GM21528 (cell line): ENCODE results near the gene KRTAP10-11.
"Not testable (repeated sequence)": the region's sequence is repeated elsewhere in the genome, so short reads cannot be mapped to it uniquely, and the experiment has no call there.

Source experiments
- ATAC-seq: cut with Tn5 transposase; IDR thresholded peaks from one replicate; pipeline ENCODE4 v1.9.1; 2021; ENCODE audit warnings: mild to moderate bottlenecking, moderate library complexity; ENCODE audit not compliant: unreplicated experiment, low FRiP score

KRTAP10-11 gene

GRCh38 chr21:44646366-44647221 lies at the start of gene KRTAP10-11:
Gene KRTAP10-11 (plus strand): TSS chr21:44646414. CDS start chr21:44646459, 45 bp downstream.
- not testable (repeated sequence) for ATAC-seq

- ATAC-seq = no peak
Measured at GRCh38 chr21:44598061-44598460, 48.2 kb upstream of the KRTAP10-11 start.

GRCh38 chr21:44599264-44600029 lies 46.8 kb upstream of the KRTAP10-11 start:
- ATAC-seq = no peak

GRCh38 chr21:44600118-44600978 lies 45.9 kb upstream of the KRTAP10-11 start, which contains the start of gene KRTAP10-7:
Gene KRTAP10-7 (plus strand): TSS chr21:44600597. CDS start chr21:44600622, 25 bp downstream.
- ATAC-seq = not testable (repeated sequence)

- ATAC-seq = not testable (repeated sequence)
Measured at GRCh38 chr21:44601091-44601490, 45.1 kb upstream of the KRTAP10-11 start.

GRCh38 chr21:44601596-44602462 lies 44.4 kb upstream of the KRTAP10-11 start:
- no peak for ATAC-seq

- ATAC-seq = no peak
Measured at GRCh38 chr21:44602463-44602850, 43.8 kb upstream of the KRTAP10-11 start.

GRCh38 chr21:44603109-44603875 lies 42.9 kb upstream of the KRTAP10-11 start:
- no peak for ATAC-seq

GRCh38 chr21:44603911-44604310 lies 42.3 kb upstream of the KRTAP10-11 start:
- no peak for ATAC-seq

- ATAC-seq = no peak
Measured at GRCh38 chr21:44606495-44606894, 39.7 kb upstream of the KRTAP10-11 start.

GRCh38 chr21:44609193-44609592 lies 37.0 kb upstream of the KRTAP10-11 start:
- no peak for ATAC-seq

GRCh38 chr21:44610157-44610843 lies 35.9 kb upstream of the KRTAP10-11 start:
- not testable (repeated sequence) for ATAC-seq

GRCh38 chr21:44611551-44611950 lies 34.7 kb upstream of the KRTAP10-11 start:
- ATAC-seq = no peak

GRCh38 chr21:44612029-44612486 lies 34.2 kb upstream of the KRTAP10-11 start, which contains the start of gene KRTAP10-8:
Gene KRTAP10-8 (plus strand): TSS chr21:44612079. CDS start chr21:44612101, 22 bp downstream.
- ATAC-seq = no peak

- ATAC-seq = no peak
Measured at GRCh38 chr21:44612669-44613229, 33.5 kb upstream of the KRTAP10-11 start.

GRCh38 chr21:44613386-44614155 lies 32.6 kb upstream of the KRTAP10-11 start:
- ATAC-seq = no peak

GRCh38 chr21:44614161-44614631 lies 32.0 kb upstream of the KRTAP10-11 start:
- ATAC-seq = no peak
